GM21723 (cell line): Measurements from ENCODE around the gene H19.

Source experiments
- ATAC-seq: cut with Tn5 transposase; IDR thresholded peaks from one replicate; pipeline ENCODE4 v1.9.1; 2021; ENCODE audit warnings: mild to moderate bottlenecking, moderate library complexity; ENCODE audit not compliant: unreplicated experiment

Gene H19

DNA sequence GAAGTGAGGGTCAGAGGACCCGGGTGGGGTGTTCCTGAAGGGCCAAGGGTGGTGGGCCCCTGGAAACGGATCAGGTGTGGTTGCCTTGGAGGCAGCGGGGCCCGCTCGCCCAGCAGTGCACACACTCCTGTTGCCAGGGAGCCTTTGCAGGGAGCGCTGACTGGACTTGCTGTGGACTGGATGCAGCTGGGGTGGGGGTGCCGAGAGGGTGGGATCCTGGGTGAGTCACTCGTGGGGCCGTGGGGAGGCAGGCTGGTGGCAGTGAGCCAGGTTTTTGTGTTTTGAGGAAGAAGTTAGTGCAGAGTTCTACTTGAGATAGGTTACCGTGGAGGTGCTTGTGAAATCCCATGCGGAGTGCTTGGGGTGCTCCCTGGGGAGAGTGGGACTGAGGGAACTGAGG, 49.3 kb downstream of the H19 start:
- no peak for ATAC-seq

GRCh38 chr11:1947592-1948237, 49.9 kb downstream of the H19 start:
- ATAC-seq = no peak

DNA sequence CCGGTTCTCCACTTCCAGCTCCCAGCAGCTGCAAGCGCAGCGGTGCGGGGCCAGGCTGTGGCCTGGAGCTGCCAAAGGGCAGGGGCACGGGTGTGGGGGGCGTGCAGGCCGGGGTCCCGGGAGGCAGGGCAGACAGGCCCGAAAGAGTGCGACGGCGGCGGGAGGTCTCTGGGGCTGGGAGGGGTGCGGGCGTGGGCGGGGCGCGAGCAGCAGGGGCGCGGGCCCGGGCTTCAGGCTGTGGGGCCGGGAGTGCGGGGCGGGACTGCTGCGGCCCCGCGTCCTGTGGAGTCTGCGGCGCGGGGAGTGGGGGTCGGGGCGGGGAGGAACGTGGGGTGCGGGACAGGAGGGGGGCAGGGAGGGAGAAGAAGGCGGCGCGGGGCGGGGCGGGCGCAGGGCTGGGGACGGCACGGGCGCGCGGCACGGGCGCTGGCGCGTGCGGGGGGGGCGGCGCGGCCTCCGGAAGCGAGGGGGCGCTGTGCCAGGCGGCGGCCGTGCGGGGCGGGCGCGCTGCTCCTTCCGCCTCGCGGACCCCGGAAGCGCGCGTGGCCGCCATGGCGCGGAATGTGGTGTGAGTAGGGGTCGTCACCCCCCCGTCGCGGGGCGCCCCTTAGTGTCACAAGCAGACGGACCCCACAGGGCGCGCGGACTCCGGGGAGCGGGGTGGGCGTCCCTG, 50.7 kb downstream of the H19 start, which contains the start of gene MRPL23:
Gene MRPL23 (plus strand): TSS at position 521 of the 673 bp plus-strand sequence. CDS start 31 bp downstream, at position 552.
- ATAC-seq = no peak
